Measurements from ENCODE around the gene HECTD1. TPM values are rescaled to one million over a fixed set of nuclear protein-coding genes. Genes with fewer than 3 reads are reported as not detected.

HECTD1 gene
- total and polyA plus RNA-seq, 9 of the 15 experiments (the other 6 are each of a cell fraction or from before 2014, with no cell fraction given) = 27.9 to 111 (median 78.1) TPM

DNA sequence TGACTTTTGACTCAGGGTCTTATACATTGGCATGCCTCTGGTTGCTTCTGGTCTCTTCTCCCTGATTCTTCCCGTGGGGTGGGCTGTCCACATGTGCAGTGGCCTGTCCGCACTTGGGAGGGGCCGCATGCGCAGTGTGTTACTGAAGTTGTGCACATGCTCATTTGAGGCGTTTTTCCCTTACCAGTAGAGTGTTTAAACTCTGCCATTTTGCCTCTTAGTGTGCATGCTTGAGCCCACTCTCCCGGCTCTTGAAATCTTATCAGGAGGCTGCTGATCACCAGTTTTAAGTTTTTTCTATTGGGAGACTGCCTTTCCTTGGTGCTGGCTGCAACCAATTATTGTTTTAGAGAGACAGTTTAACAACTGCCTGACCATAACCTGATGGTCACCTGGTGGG lies 32.1 kb upstream of the HECTD1 start (continued):
- TF ChIP-seq, protein P1, sequence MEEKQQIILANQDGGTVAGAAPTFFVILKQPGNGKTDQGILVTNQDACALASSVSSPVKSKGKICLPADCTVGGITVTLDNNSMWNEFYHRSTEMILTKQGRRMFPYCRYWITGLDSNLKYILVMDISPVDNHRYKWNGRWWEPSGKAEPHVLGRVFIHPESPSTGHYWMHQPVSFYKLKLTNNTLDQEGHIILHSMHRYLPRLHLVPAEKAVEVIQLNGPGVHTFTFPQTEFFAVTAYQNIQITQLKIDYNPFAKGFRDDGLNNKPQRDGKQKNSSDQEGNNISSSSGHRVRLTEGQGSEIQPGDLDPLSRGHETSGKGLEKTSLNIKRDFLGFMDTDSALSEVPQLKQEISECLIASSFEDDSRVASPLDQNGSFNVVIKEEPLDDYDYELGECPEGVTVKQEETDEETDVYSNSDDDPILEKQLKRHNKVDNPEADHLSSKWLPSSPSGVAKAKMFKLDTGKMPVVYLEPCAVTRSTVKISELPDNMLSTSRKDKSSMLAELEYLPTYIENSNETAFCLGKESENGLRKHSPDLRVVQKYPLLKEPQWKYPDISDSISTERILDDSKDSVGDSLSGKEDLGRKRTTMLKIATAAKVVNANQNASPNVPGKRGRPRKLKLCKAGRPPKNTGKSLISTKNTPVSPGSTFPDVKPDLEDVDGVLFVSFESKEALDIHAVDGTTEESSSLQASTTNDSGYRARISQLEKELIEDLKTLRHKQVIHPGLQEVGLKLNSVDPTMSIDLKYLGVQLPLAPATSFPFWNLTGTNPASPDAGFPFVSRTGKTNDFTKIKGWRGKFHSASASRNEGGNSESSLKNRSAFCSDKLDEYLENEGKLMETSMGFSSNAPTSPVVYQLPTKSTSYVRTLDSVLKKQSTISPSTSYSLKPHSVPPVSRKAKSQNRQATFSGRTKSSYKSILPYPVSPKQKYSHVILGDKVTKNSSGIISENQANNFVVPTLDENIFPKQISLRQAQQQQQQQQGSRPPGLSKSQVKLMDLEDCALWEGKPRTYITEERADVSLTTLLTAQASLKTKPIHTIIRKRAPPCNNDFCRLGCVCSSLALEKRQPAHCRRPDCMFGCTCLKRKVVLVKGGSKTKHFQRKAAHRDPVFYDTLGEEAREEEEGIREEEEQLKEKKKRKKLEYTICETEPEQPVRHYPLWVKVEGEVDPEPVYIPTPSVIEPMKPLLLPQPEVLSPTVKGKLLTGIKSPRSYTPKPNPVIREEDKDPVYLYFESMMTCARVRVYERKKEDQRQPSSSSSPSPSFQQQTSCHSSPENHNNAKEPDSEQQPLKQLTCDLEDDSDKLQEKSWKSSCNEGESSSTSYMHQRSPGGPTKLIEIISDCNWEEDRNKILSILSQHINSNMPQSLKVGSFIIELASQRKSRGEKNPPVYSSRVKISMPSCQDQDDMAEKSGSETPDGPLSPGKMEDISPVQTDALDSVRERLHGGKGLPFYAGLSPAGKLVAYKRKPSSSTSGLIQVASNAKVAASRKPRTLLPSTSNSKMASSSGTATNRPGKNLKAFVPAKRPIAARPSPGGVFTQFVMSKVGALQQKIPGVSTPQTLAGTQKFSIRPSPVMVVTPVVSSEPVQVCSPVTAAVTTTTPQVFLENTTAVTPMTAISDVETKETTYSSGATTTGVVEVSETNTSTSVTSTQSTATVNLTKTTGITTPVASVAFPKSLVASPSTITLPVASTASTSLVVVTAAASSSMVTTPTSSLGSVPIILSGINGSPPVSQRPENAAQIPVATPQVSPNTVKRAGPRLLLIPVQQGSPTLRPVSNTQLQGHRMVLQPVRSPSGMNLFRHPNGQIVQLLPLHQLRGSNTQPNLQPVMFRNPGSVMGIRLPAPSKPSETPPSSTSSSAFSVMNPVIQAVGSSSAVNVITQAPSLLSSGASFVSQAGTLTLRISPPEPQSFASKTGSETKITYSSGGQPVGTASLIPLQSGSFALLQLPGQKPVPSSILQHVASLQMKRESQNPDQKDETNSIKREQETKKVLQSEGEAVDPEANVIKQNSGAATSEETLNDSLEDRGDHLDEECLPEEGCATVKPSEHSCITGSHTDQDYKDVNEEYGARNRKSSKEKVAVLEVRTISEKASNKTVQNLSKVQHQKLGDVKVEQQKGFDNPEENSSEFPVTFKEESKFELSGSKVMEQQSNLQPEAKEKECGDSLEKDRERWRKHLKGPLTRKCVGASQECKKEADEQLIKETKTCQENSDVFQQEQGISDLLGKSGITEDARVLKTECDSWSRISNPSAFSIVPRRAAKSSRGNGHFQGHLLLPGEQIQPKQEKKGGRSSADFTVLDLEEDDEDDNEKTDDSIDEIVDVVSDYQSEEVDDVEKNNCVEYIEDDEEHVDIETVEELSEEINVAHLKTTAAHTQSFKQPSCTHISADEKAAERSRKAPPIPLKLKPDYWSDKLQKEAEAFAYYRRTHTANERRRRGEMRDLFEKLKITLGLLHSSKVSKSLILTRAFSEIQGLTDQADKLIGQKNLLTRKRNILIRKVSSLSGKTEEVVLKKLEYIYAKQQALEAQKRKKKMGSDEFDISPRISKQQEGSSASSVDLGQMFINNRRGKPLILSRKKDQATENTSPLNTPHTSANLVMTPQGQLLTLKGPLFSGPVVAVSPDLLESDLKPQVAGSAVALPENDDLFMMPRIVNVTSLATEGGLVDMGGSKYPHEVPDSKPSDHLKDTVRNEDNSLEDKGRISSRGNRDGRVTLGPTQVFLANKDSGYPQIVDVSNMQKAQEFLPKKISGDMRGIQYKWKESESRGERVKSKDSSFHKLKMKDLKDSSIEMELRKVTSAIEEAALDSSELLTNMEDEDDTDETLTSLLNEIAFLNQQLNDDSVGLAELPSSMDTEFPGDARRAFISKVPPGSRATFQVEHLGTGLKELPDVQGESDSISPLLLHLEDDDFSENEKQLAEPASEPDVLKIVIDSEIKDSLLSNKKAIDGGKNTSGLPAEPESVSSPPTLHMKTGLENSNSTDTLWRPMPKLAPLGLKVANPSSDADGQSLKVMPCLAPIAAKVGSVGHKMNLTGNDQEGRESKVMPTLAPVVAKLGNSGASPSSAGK (IDR thresholded peaks at IDR 0.05) = peak; percentile 78
- TF ChIP-seq HBP1 (CRISPR knock-in tag; IDR thresholded peaks at IDR 0.05) = no peak
- TF ChIP-seq EWSR1 (IDR thresholded peaks at IDR 0.05; ENCODE audit: borderline replicate concordance, low read depth, partially characterized antibody) = no peak
- no peak for TF ChIP-seq PHF21A (IDR thresholded peaks at IDR 0.05; ENCODE audit: borderline replicate concordance, low read depth)
- TF ChIP-seq ATF1 (CRISPR knock-in tag; IDR thresholded peaks at IDR 0.05) = no peak
- no peak for TF ChIP-seq ATF1 (tag; IDR thresholded peaks at IDR 0.05)
- TF ChIP-seq ZNF263 (CRISPR knock-in tag; IDR thresholded peaks at IDR 0.05; ENCODE audit: borderline replicate concordance) = no peak
- TF ChIP-seq ZBTB49 (CRISPR knock-in tag; IDR thresholded peaks at IDR 0.05; ENCODE audit: borderline replicate concordance) = no peak
- peak; percentile 28; the same call in 1 of the 2 replicates for TF ChIP-seq CXXC5 (CRISPR knock-in tag; IDR thresholded peaks at IDR 0.05)
- TF ChIP-seq RBM14 (IDR thresholded peaks at IDR 0.05; ENCODE audit: borderline replicate concordance, insufficient read depth, low read depth, low read length) = no peak
- TF ChIP-seq, protein P2, sequence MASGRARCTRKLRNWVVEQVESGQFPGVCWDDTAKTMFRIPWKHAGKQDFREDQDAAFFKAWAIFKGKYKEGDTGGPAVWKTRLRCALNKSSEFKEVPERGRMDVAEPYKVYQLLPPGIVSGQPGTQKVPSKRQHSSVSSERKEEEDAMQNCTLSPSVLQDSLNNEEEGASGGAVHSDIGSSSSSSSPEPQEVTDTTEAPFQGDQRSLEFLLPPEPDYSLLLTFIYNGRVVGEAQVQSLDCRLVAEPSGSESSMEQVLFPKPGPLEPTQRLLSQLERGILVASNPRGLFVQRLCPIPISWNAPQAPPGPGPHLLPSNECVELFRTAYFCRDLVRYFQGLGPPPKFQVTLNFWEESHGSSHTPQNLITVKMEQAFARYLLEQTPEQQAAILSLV (tag; IDR thresholded peaks at IDR 0.05) = no peak
- no peak for TF ChIP-seq SIRT6 (IDR thresholded peaks at IDR 0.05; ENCODE audit: low read depth, low read length)

Measured in K562 (cell line).